Gastroesophageal sphincter (tissue), 2 donors: ENCODE data around the gene GMDS.

ENCODE experiments used
- EP300 ChIP-seq: sonication (generic); formaldehyde crosslinking; IDR thresholded peaks from one replicate; pipeline ENCODE4 v1.6.1; 2017; ENCODE audit warnings: antibody characterized with exemption, mild to moderate bottlenecking
- POLR2A ChIP-seq, 2 donors: fragments of 450-650 bp; IDR thresholded peaks; one replicate each; pipeline ENCODE4 v1.6.1; 2017; ENCODE audit warnings: antibody characterized with exemption in 2 of 2, mild to moderate bottlenecking in 2 of 2, moderate library complexity in 1 of 2

DNA sequence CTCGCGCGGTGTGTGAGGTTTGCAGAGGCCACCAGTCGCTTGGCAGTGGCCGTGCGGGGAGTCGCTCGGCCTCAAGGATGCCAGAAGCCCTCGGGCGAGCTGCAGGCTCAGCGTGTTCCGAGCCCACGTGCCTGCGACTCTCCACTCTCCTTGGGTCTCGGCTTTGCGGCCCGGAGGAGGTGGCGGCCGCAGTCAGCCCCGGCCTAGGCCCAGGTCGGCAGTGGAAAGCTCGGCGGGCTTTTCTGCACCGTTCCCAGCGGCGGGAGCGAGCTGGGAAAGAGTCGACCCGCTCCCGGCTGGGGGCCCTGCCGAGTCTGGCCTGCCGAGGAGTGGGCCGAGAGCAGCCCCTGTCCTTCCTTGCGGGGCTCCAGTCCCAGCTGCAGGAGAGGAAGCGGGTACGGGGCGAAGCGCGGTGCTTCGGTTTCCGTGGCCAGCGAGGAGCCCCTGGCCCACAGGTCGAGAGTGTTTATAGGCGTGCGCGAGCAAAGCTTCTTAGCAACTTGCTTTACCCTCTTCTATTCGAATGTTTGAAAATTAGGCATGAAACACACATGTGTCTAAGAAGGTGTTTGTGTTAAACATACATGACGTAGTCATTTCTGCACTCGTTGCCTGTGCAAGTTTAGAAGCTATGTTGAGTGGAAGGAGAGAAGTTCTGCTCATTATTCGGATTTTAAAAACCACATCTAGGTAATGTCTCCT lies 630.1 kb downstream of the GMDS start:
- TF ChIP-seq EP300 (no peak), POLR2A (IDR thresholded peaks at IDR 0.05) (no peak)
